Tongue (tissue), 2 donors: Measurements from ENCODE around the gene DGKI. TPM values are rescaled to one million over a fixed set of nuclear protein-coding genes. Genes with fewer than 3 reads are reported as not detected.
A peak's percentile ranks its signal among the peaks of the same experiment; 100 is the strongest.

Experiments used
- DNase-seq: peaks from one replicate; pipeline ENCODE4 v3.0.0-alpha.2; 2015
- total RNA-seq: library from RNA; depleted of rRNA; stranded (reverse); fragments of >200 nt; gene quantifications from one replicate; pipeline ENCODE4 v1.2.3, GENCODE V29; 2014

The DGKI gene
- total RNA-seq: 5.6 TPM

GRCh38 chr7:137846827-137847567, at the start of gene DGKI:
TSS of gene DGKI (minus strand) at chr7:137846974.
- DNase-seq: peak; percentile 37

GRCh38 chr7:137895301-137896221, 48.8 kb upstream of the DGKI start:
- DNase-seq: no peak

GRCh38 chr7:137893143-137893742, 46.5 kb upstream of the DGKI start:
- DNase-seq: no peak

- DNase-seq: no peak
Observed at GRCh38 chr7:137891016-137891655, 44.4 kb upstream of the DGKI start.

- peak; percentile 68 for DNase-seq
Observed at GRCh38 chr7:137890449-137890921, 43.7 kb upstream of the DGKI start.

- DNase-seq: no peak
Observed at GRCh38 chr7:137888241-137888640, 41.5 kb upstream of the DGKI start.

- DNase-seq: peak; percentile 48
Observed at GRCh38 chr7:137886746-137887145, 40.0 kb upstream of the DGKI start.

- DNase-seq: no peak
Observed at GRCh38 chr7:137886281-137886680, 39.5 kb upstream of the DGKI start.

- no peak for DNase-seq
Observed at GRCh38 chr7:137885678-137886077, 38.9 kb upstream of the DGKI start.

- DNase-seq: no peak
Observed at GRCh38 chr7:137882806-137883205, 36.0 kb upstream of the DGKI start.

GRCh38 chr7:137882261-137882668, 35.5 kb upstream of the DGKI start:
- no peak for DNase-seq

GRCh38 chr7:137881607-137882260, 35.0 kb upstream of the DGKI start:
- DNase-seq: no peak

GRCh38 chr7:137880432-137880831, 33.7 kb upstream of the DGKI start:
- DNase-seq: no peak

GRCh38 chr7:137879357-137880158, 32.8 kb upstream of the DGKI start:
- DNase-seq: no peak

GRCh38 chr7:137878333-137878961, 31.7 kb upstream of the DGKI start:
- peak; percentile 61 for DNase-seq

GRCh38 chr7:137877027-137877675, 30.4 kb upstream of the DGKI start:
- DNase-seq: peak; percentile 31

GRCh38 chr7:137875746-137876145, 29.0 kb upstream of the DGKI start:
- DNase-seq: no peak

- DNase-seq: peak; percentile 66
Observed at GRCh38 chr7:137873979-137874777, 27.4 kb upstream of the DGKI start.

GRCh38 chr7:137873524-137873923, 26.8 kb upstream of the DGKI start:
- DNase-seq: no peak
